8988T (cell line): Measurements from ENCODE around the gene PDZD2.
A peak's percentile ranks its signal among the peaks of the same experiment; 100 is the strongest.
"Not testable (repeated sequence)": the region's sequence is repeated elsewhere in the genome, so short reads cannot be mapped to it uniquely, and the experiment has no call there.

Experiments
- DNase-seq: peaks from one replicate; pipeline ENCODE4 v3.0.0; 2011

Gene PDZD2

GRCh38 chr5:31776294-31776693 is 137.4 kb downstream of the PDZD2 start:
- not testable (repeated sequence) for DNase-seq

- DNase-seq: no peak
Measured at GRCh38 chr5:31776976-31777651, 138.2 kb downstream of the PDZD2 start.

- DNase-seq: no peak
Measured at GRCh38 chr5:31781772-31782171, 142.8 kb downstream of the PDZD2 start.

- no peak for DNase-seq
Measured at GRCh38 chr5:31783086-31783645, 144.2 kb downstream of the PDZD2 start.

- DNase-seq: no peak
Measured at GRCh38 chr5:31783731-31784130, 144.8 kb downstream of the PDZD2 start.

- no peak for DNase-seq
Measured at GRCh38 chr5:31786090-31786631, 147.2 kb downstream of the PDZD2 start.

- no peak for DNase-seq
Measured at GRCh38 chr5:31794009-31794408, 155.1 kb downstream of the PDZD2 start.

GRCh38 chr5:31798168-31798567 is 159.2 kb downstream of the PDZD2 start:
- no peak for DNase-seq

- DNase-seq: no peak
Measured at GRCh38 chr5:31800351-31800750, 161.4 kb downstream of the PDZD2 start.

GRCh38 chr5:31805785-31806400 is 167.0 kb downstream of the PDZD2 start:
- no peak for DNase-seq

GRCh38 chr5:31806561-31806960 is 167.6 kb downstream of the PDZD2 start:
- DNase-seq: no peak

- DNase-seq: no peak
Measured at GRCh38 chr5:31807789-31808540, 169.0 kb downstream of the PDZD2 start.

GRCh38 chr5:31809050-31809870 is 170.3 kb downstream of the PDZD2 start:
- peak; percentile 87 for DNase-seq

- DNase-seq: peak; percentile 75
Measured at GRCh38 chr5:31811210-31811609, 172.3 kb downstream of the PDZD2 start.

- no peak for DNase-seq
Measured at GRCh38 chr5:31815376-31815775, 176.4 kb downstream of the PDZD2 start.

GRCh38 chr5:31819926-31820516 is 181.1 kb downstream of the PDZD2 start:
- no peak for DNase-seq

GRCh38 chr5:31823472-31823871 is 184.5 kb downstream of the PDZD2 start:
- DNase-seq: no peak

- DNase-seq: no peak
Measured at GRCh38 chr5:31824869-31825517, 186.1 kb downstream of the PDZD2 start.

- DNase-seq: no peak
Measured at GRCh38 chr5:31825518-31826068, 186.7 kb downstream of the PDZD2 start.

GRCh38 chr5:31827867-31828266 is 188.9 kb downstream of the PDZD2 start:
- DNase-seq: no peak

GRCh38 chr5:31832966-31833365 is 194.0 kb downstream of the PDZD2 start:
- DNase-seq: no peak
